ENCODE data around the gene SLC4A1.

- TF ChIP-seq YY1 (IDR thresholded peaks at IDR 0.05), result no peak
- no peak for TF ChIP-seq CTCF (IDR thresholded peaks at IDR 0.05; ENCODE audit: low read depth, low read length, missing input control)
- TF ChIP-seq ATF3 (IDR thresholded peaks at IDR 0.05), result no peak
- TF ChIP-seq TAF1 (conservative IDR thresholded peaks at IDR 0.05), result no peak
- TF ChIP-seq FOXA1 (IDR thresholded peaks at IDR 0.05), result no peak
- no peak for TF ChIP-seq RXRA (IDR thresholded peaks at IDR 0.05)
- TF ChIP-seq REST (IDR thresholded peaks at IDR 0.05), result no peak
- no peak for TF ChIP-seq GABPA (IDR thresholded peaks at IDR 0.05 in 1 of 2, conservative IDR thresholded peaks at IDR 0.05 in 1 of 2)
- no peak for TF ChIP-seq JUND (IDR thresholded peaks at IDR 0.05)
- TF ChIP-seq FOXA2 (IDR thresholded peaks at IDR 0.05), result no peak
- TF ChIP-seq SP1 (IDR thresholded peaks at IDR 0.05), result no peak
- no peak for TF ChIP-seq RAD21 (IDR thresholded peaks at IDR 0.05)
- no peak for TF ChIP-seq EGR1 (IDR thresholded peaks at IDR 0.05; ENCODE audit: low read depth in 2 of 2)
Measured at GRCh38 chr17:44284024-44284400, 16.1 kb upstream of the SLC4A1 start.

All from liver (tissue), 3 donors.